DOHH2 (cell line): ENCODE data around the gene PDE8A.

Experiments
- EZH2phosphoT487 ChIP-seq: fragments of 200-600 bp; sonication (generic); IDR thresholded peaks from 2 replicates; pipeline ENCODE4 v1.6.1; 2017; ENCODE audit warnings: borderline replicate concordance, mild to moderate bottlenecking, antibody characterized with exemption, low read length, moderate library complexity, mixed read lengths
- TF ChIP-seq, protein P1 (sequence below): fragments of 200-600 bp; sonication (generic); IDR thresholded peaks from one replicate; pipeline ENCODE4 v1.5.1; 2014; ENCODE audit warnings: antibody characterized with exemption, mild to moderate bottlenecking, low read depth, low read length; ENCODE audit not compliant: poor library complexity, severe bottlenecking

DNA sequence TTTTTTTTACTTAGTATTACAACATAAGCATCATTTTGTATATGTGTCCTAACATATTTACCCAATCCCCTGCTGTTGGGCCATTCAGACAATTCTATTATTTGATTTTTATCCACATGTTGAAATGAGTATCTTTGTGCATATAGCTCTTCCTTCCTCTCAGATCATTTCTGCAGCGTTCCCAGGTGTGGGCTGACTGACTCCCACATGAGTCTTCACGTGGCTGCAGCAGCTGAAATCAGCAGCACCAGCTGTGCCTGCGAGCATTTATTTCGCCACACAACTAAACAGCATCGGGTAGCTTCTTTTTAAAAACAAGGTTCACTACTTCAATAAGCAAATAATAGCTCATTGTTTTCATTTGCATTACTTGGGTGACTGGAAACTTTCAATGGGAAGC lies 44.5 kb upstream of the PDE8A start:
- TF ChIP-seq, protein P1, sequence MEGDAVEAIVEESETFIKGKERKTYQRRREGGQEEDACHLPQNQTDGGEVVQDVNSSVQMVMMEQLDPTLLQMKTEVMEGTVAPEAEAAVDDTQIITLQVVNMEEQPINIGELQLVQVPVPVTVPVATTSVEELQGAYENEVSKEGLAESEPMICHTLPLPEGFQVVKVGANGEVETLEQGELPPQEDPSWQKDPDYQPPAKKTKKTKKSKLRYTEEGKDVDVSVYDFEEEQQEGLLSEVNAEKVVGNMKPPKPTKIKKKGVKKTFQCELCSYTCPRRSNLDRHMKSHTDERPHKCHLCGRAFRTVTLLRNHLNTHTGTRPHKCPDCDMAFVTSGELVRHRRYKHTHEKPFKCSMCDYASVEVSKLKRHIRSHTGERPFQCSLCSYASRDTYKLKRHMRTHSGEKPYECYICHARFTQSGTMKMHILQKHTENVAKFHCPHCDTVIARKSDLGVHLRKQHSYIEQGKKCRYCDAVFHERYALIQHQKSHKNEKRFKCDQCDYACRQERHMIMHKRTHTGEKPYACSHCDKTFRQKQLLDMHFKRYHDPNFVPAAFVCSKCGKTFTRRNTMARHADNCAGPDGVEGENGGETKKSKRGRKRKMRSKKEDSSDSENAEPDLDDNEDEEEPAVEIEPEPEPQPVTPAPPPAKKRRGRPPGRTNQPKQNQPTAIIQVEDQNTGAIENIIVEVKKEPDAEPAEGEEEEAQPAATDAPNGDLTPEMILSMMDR: no peak
- no peak for TF ChIP-seq EZH2phosphoT487
